ENCODE results near the gene MEG3. TPM values are rescaled to one million over a fixed set of nuclear protein-coding genes. Genes with fewer than 3 reads are reported as not detected.

MEG3 gene
- total and polyA plus RNA-seq, 2 donors (not counting 3 experiments of a cell fraction or from before 2014, with no cell fraction given), result 378 to 508 TPM

GRCh38 chr14:100806386-100806785 lies 19.5 kb upstream of the MEG3 start:
- POLR2A ChIA-PET, result no interaction called here
- no peaks in the 10 kb centered on the region for H3K27me3 ChIP-seq (ENCODE audit: control insufficient read depth in 2 of 2, insufficient read depth in 2 of 2, low read length in 2 of 2)
- TF ChIP-seq CTCF (IDR thresholded peaks at IDR 0.05; ENCODE audit: extremely low read depth in 1 of 2, insufficient read depth in 1 of 2, low read depth in 1 of 2, low read length in 2 of 2) (no peak), POLR2AphosphoS5 (IDR thresholded peaks at IDR 0.05; ENCODE audit: insufficient read depth, low read depth, low read length) (no peak), POLR2A (IDR thresholded peaks at IDR 0.05; ENCODE audit: low read depth, low read length) (no peak), FOS (IDR thresholded peaks at IDR 0.05; ENCODE audit: borderline replicate concordance, insufficient read depth, low read length) (no peak), EZH2 (IDR thresholded peaks at IDR 0.05; ENCODE audit: borderline replicate concordance, low read depth, low read length, severe bottlenecking) (no peak), GATA2 (IDR thresholded peaks at IDR 0.05; ENCODE audit: insufficient read depth, insufficient read length, low read depth, low read length) (no peak), MYC (IDR thresholded peaks at IDR 0.05; ENCODE audit: low read depth, low read length) (no peak), JUN (IDR thresholded peaks at IDR 0.05; ENCODE audit: borderline replicate concordance, insufficient read depth, insufficient read length, low read depth) (no peak), MAX (IDR thresholded peaks at IDR 0.05; ENCODE audit: insufficient read depth, insufficient read length) (no peak)

More at GRCh38 chr14:100806386-100806785, 19.5 kb upstream of the MEG3 start:
- CTCF ChIA-PET, result no interaction called here
- BruUV-seq (replicated peaks), result no TSS peak
- no peaks in the 10 kb centered on the region for H3K36me3 ChIP-seq (ENCODE audit: control insufficient read depth in 2 of 2, extremely low read depth in 1 of 2, insufficient read depth in 2 of 2, low read length in 2 of 2)
- intact Hi-C loops (cut with micrococcal nuclease), result no loop called here
- no peak overlapping the region for H3K27ac ChIP-seq (ENCODE audit: insufficient read depth, low read depth, low read length)
- no peaks in the 10 kb centered on the region for H4K20me1 ChIP-seq (replicated peaks; ENCODE audit: control insufficient read depth, extremely low read depth, insufficient read depth, low read length)
- H3K4me2 ChIP-seq (ENCODE audit: insufficient read depth, low read length), result no peak overlapping the region
- no peak for DNase-seq (ENCODE audit: low read depth, low spot score)
- no peaks in the 10 kb centered on the region for H3K79me2 ChIP-seq (ENCODE audit: control insufficient read depth, insufficient read depth, low read length)
- H3K4me3 ChIP-seq (replicated peaks in 1 of 3; ENCODE audit: insufficient read depth in 1 of 3, low read depth in 1 of 3, low read length in 3 of 3), result no peak overlapping the region
- no peak overlapping the region for H3K9ac ChIP-seq (replicated peaks; ENCODE audit: extremely low read depth, insufficient read depth, low read length)
- dilution Hi-C loops (cut with MboI; ENCODE audit: extremely low pct_ligation_motif_present, low sequenced_read_pairs), result no loop called here
- no peaks in the 10 kb centered on the region for H3K9me3 ChIP-seq (replicated peaks; ENCODE audit: control insufficient read depth, insufficient read depth, low read length)
- no peaks in the 10 kb centered on the region for H3K9me1 ChIP-seq (replicated peaks; ENCODE audit: control insufficient read depth, extremely low read depth, insufficient read depth, low read length)
- no peak for FAIRE-seq
- no peak overlapping the region for H2AFZ ChIP-seq (ENCODE audit: low read depth, low read length)
- no peaks in the 10 kb centered on the region for H3K4me1 ChIP-seq (ENCODE audit: control insufficient read depth, extremely low read depth, insufficient read depth, low read length)
